Adrenal gland (tissue), 12 donors: ENCODE measurements around the gene IMP3. TPM values are rescaled to one million over a fixed set of nuclear protein-coding genes. Genes with fewer than 3 reads are reported as not detected.
"Not testable (repeated sequence)": the region's sequence is repeated elsewhere in the genome, so short reads cannot be mapped to it uniquely, and the experiment has no call there.

ENCODE experiments used
- DNase-seq, 7 donors: peaks; one replicate each; pipeline ENCODE4 v3.0.0-alpha.2; 2019 to 2020
- H3K27ac ChIP-seq, 5 donors: fragments of 200-600 bp; sonication (generic) in 4 of 5; 1 replicate in 3 of 5; 2 replicates in 2 of 5; pipeline versions ENCODE4 v1.5.1 to v1.8.0; 2016 to 2020; ENCODE audit warnings: mild to moderate bottlenecking in 1 of 5
- H3K27me3 ChIP-seq: fragments of 200-600 bp; 2 replicates; pipeline ENCODE4 v1.8.0; 2021
- H3K36me3 ChIP-seq, 2 donors: fragments of 200-600 bp; replicated peaks in 1 of 2; 1 replicate in 1 of 2; 2 replicates in 1 of 2; pipeline versions ENCODE4 v1.5.1 to v1.8.0; 2018 to 2022
- H3K4me1 ChIP-seq, 2 donors: fragments of 200-600 bp; replicated peaks in 1 of 2; 1 replicate in 1 of 2; 2 replicates in 1 of 2; pipeline versions ENCODE4 v1.5.1 to v1.8.0; 2018 to 2021
- H3K4me3 ChIP-seq, 4 donors: fragments of 200-600 bp; sonication (generic) in 3 of 4; one replicate each; pipeline ENCODE4 v1.5.1; 2016 to 2018
- H3K9me3 ChIP-seq, 3 donors: fragments of 200-600 bp; sonication (generic) in 1 of 3; replicated peaks in 1 of 3; 1 replicate in 2 of 3; 2 replicates in 1 of 3; pipeline versions ENCODE4 v1.5.1 to v1.8.0; 2016 to 2021
- POLR2A ChIP-seq, 2 donors: fragments of 450-650 bp; IDR thresholded peaks; one replicate each; pipeline ENCODE4 v1.6.1; 2017; ENCODE audit warnings: antibody characterized with exemption in 2 of 2, mild to moderate bottlenecking in 2 of 2, moderate library complexity in 1 of 2
- WGBS, 4 donors: extraction: QIAGEN DNeasy Blood & Tissue Kit in 2 of 4; methylation state at CpG; one replicate each; pipeline versions ENCODE4 v1.1.5 to v1.1.7; 2013 to 2017; 5-methylcytosine and 5-hydroxymethylcytosine counted together
- intact Hi-C, 2 donors: fragments of 100-400 bp; cut with DNase I; formaldehyde crosslinking; loops; one replicate each; pipeline versions ENCODE4 v1.14.1 to v1.15.0; 2022 to 2023
- polyA plus RNA-seq, 3 donors: library from polyadenylated mRNA; stranded (reverse); fragments of 200-250 nt in 2 of 3; fragments of 350-450 nt in 1 of 3; fragmentation: Illumina TruSeq in 1 of 3; extraction: RNeasy Lipid Tissue Mini Kit (QIAGEN cat#74804) in 1 of 3; gene quantifications; one replicate each; pipeline ENCODE4 v1.2.3, GENCODE V29; 2013 to 2014
- total RNA-seq, 9 donors: library from RNA; depleted of rRNA in 4 of 9; stranded (reverse); fragments of >200 nt in 4 of 9; fragments of 120-200 nt in 1 of 9; fragmentation: NEBNext Ultra II Directional in 1 of 9; extraction: Animal tissue kit (Norgen Biotek cat#: 25700) in 1 of 9; gene quantifications; one replicate each; pipeline versions ENCODE4 v1.1.0 to v1.2.4, GENCODE V29; 2013 to 2023
- TF ChIP-seq, protein P1 (sequence below), 6 experiments: fragments of 450-650 bp in 4 of 6; fragments of 200-600 bp in 2 of 6; sonication (generic) in 1 of 6; IDR thresholded peaks; 1 replicate in 5 of 6; 2 replicates in 1 of 6; pipeline versions ENCODE4 v1.5.1 to v1.8.0; 2016 to 2021; ENCODE audit warnings: antibody characterized with exemption in 6 of 6, mild to moderate bottlenecking in 2 of 6, moderate library complexity in 1 of 6
- donor health status: healthy with polysubstance abuse.
- donor health status: Bipolar disorder and iron deficiency.
- donor health status: DM: yes; HTN: yes; CAD: no.
- donor health status: DM: no; HTN: no; CAD: no.
- donor health status: DM: no; HTN: no; CAD: no.
- donor health status: DM: yes; HTN: yes; CAD: no.

IMP3 gene
- total and polyA plus RNA-seq, 12 donors, result 49.8 to 161 (median 84.0) TPM

DNA sequence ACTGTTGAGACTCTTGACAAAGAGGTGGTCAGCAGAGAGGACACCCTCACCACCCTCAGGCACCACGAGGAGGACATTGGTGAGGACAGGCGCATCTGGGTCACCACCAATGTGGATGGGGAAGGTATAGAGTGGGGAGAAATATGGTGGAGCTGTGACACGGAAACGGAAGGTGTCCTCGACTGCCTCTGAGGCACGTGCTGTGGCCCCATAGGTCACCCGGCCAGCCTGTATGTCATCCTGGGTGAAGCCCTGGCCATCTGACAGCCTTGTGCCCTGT is 48.2 kb upstream of the IMP3 start:
- Histone ChIP-seq H3K27ac (no peak overlapping the region), H3K9me3 (no peaks in the 10 kb centered on the region), H3K4me3 (no peak overlapping the region), H3K27me3 (no peaks in the 10 kb centered on the region), H3K4me1 (no peaks in the 10 kb centered on the region), H3K36me3 (no peaks in the 10 kb centered on the region)
- intact Hi-C loops, result loop anchor here in 1 of 2 donors (10.0 kb wide), 1 partner anchor 117 kb away; no protein-coding TSS in a partner anchor
- WGBS, 4 donors, result 76 to 93% (median 88%) methylated on average over 5 to 7 of the region's 7 CpGs
- TF ChIP-seq POLR2A (IDR thresholded peaks at IDR 0.05), result no peak
- TF ChIP-seq, protein P1, sequence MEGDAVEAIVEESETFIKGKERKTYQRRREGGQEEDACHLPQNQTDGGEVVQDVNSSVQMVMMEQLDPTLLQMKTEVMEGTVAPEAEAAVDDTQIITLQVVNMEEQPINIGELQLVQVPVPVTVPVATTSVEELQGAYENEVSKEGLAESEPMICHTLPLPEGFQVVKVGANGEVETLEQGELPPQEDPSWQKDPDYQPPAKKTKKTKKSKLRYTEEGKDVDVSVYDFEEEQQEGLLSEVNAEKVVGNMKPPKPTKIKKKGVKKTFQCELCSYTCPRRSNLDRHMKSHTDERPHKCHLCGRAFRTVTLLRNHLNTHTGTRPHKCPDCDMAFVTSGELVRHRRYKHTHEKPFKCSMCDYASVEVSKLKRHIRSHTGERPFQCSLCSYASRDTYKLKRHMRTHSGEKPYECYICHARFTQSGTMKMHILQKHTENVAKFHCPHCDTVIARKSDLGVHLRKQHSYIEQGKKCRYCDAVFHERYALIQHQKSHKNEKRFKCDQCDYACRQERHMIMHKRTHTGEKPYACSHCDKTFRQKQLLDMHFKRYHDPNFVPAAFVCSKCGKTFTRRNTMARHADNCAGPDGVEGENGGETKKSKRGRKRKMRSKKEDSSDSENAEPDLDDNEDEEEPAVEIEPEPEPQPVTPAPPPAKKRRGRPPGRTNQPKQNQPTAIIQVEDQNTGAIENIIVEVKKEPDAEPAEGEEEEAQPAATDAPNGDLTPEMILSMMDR (IDR thresholded peaks at IDR 0.05), result no peak
- no peak for DNase-seq

- Histone ChIP-seq H3K36me3 (no peaks in the 10 kb centered on the region), H3K9me3 (no peaks in the 10 kb centered on the region), H3K27me3 (no peaks in the 10 kb centered on the region), H3K4me3 (no peak overlapping the region), H3K27ac (no peak overlapping the region), H3K4me1 (no peaks in the 10 kb centered on the region)
- 88 to 90% (median 89%) methylated on average over 4 to 44 of the region's 44 CpGs for WGBS, 4 donors
- intact Hi-C loops, result loop anchor here in 1 of 2 donors (10.0 kb wide), 1 partner anchor 117 kb away; no protein-coding TSS in a partner anchor
- no peak for DNase-seq
- no peak for TF ChIP-seq POLR2A (IDR thresholded peaks at IDR 0.05)
- TF ChIP-seq, protein P1 (IDR thresholded peaks at IDR 0.05), result no peak
Measured at GRCh38 chr15:75687486-75688277, 47.7 kb upstream of the IMP3 start.

DNA sequence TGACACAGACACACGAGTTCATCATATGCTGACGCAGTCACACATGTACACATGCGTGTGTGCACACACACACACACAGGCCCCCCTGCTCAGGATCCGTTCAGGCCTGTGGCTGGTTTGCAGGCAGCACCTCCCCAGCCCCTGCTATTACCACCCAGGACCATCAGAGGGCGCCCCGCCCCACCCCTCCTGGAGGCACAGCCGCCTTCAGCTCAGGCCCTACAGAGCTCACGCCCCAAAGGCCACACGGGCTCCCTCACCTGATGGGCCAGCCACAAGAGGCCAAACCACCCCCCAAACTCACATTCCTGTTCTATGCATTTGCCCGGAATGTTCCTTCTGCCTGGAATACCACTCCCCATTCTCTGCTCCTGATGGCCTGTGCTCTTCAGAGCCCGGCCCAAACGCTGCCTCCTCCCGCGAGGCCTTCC is 46.2 kb upstream of the IMP3 start:
- H3K4me1 ChIP-seq, H3K4me3 ChIP-seq, H3K27me3 ChIP-seq, H3K36me3 ChIP-seq, H3K9me3 ChIP-seq, H3K27ac ChIP-seq: not testable (repeated sequence)
- 0 to 37% (median 30%) methylated on average over 3 to 14 of the region's 14 CpGs for WGBS, 4 donors
- TF ChIP-seq, protein P1 (IDR thresholded peaks at IDR 0.05), result peak; percentile 65 to 88 (median 78)
- peak; percentile 73 to 92 (median 86) for DNase-seq
- intact Hi-C loops, result loop anchor here in 1 of 2 donors (10.0 kb wide), 1 partner anchor 119 kb away; no protein-coding TSS in a partner anchor

GRCh38 chr15:75685195-75685594 is 45.2 kb upstream of the IMP3 start:
- H3K4me3 ChIP-seq, result no peak overlapping the region
- WGBS, 4 donors, result 40 to 84% (median 79%) methylated on average over 1 to 12 of the region's 12 CpGs; no CpG with 5 or more reads in 1 of the 4 donors
- H3K4me1 ChIP-seq, result no peaks in the 10 kb centered on the region
- DNase-seq, result no peak
- H3K27me3 ChIP-seq, result no peaks in the 10 kb centered on the region
- intact Hi-C loops, result loop anchor here in 1 of 2 donors (2.0 to 10.0 kb wide), 2 partner anchors 48 to 120 kb away; no protein-coding TSS in a partner anchor
- no peak overlapping the region for H3K27ac ChIP-seq
- no peaks in the 10 kb centered on the region for H3K36me3 ChIP-seq
- H3K9me3 ChIP-seq, result no peaks in the 10 kb centered on the region
- TF ChIP-seq POLR2A (IDR thresholded peaks at IDR 0.05), result no peak
- TF ChIP-seq, protein P1 (IDR thresholded peaks at IDR 0.05), result no peak
